Renal cortical epithelial cell (primary cell): ENCODE measurements around the gene TMPRSS6. TPM values are rescaled to one million over a fixed set of nuclear protein-coding genes. Genes with fewer than 3 reads are reported as not detected.
"Not testable (repeated sequence)": the region's sequence is repeated elsewhere in the genome, so short reads cannot be mapped to it uniquely, and the experiment has no call there.

Experiments used
- DNase-seq: peaks from one replicate; pipeline ENCODE4 v3.0.0-alpha.2; 2011; ENCODE audit warnings: low read depth
- total RNA-seq: library from RNA; depleted of rRNA; stranded (reverse); fragments of >200 nt; gene quantifications from 2 replicates; pipeline ENCODE4 v1.2.3, GENCODE V29; 2014

TMPRSS6 gene
- total RNA-seq, 1 donor from 2014 or later = not detected

DNA sequence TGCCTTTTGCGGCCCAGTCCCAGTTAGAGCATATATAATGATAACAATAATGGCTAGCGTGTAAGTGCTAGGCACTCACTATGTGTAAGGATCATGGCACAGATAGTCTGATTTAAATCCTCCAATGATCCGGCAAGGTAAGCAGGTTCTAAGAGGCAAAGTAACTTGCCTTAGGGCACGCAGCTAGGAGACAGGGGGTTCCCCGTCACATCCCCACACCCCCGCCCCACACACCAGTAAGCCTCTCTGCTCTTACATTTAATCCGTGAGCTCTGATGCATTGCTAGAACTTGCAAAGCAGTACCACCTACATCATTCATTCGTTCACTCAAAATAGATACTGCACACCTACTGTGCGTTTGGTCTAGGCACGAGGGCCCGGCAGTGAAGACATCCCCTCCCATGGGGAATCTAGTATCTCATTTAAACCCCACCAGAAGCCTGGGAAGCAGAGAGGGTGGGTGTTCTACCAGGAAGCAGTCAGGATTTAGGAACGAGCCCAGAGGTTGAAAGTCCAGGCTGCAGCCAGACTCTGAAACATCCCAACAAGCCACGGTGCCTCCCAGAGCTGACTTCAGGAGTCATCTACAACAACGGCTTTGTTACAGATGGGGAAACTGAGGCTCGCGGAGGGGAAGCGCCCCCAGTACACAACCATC lies 20.6 kb downstream of the TMPRSS6 start:
- DNase-seq = no peak

DNA sequence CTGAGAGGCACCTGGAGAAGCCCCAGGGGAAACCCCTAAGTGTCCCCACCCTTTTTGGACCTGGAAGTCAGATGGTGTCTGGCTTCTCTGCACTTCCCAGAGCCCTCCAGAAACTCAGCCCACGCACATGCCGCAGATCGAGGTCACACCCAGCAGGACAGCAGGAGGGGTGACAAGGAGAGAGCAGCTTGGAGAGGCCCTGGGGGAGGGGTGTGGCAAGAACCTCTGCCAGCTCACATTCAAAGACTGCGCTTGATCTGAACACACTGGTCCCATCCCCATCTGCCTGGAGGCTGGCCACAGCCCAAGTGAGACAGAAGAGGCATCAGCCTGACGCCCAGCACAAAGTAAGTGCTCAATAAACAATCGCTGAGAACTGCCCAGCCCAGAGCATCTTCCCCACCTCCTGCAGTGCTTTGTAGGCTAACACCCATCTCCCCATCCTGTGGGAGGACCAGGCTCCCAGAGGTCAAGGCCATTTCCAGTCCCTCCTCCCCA lies 21.4 kb downstream of the TMPRSS6 start:
- no peak for DNase-seq

DNA sequence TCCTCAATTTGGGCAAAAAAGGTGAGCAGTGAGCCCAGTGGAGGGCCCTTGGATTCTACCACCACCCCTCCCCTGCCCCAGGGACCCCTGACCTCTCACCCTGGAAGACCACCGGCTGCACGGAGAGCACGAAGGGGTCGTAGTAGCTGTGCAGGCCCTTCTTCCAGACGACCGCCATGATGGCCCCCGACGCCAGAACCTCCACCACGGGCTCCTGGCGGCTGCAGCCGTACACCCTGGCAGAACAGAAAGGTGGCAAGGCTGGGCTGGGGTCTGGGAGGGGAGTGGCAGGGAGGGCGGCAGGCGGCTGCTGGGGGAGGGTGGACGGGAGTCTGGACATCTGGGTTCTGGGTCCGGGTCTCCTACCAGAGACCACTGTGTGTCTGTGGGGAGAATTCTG lies 23.3 kb downstream of the TMPRSS6 start:
- DNase-seq = no peak

DNA sequence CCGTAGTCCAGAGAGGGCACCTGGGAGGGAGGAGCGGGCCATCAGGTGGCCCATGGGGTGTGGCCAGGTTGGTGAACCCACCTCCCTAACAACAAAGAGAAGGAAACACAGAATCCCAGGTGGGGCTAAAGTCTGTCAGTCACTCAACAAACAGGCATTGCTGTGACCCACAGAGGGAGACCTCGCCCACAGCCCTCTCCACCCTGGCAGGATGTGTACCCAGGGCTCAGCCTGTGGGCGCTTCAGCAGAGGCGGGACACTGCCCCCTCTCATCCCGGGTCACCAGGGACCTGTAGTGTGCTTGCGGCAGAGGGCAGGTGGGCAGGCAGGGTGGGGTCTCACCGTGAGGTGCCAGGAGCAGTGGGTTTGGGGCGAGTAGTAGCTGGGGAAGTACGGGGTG lies 25.1 kb downstream of the TMPRSS6 start:
- DNase-seq = no peak

DNA sequence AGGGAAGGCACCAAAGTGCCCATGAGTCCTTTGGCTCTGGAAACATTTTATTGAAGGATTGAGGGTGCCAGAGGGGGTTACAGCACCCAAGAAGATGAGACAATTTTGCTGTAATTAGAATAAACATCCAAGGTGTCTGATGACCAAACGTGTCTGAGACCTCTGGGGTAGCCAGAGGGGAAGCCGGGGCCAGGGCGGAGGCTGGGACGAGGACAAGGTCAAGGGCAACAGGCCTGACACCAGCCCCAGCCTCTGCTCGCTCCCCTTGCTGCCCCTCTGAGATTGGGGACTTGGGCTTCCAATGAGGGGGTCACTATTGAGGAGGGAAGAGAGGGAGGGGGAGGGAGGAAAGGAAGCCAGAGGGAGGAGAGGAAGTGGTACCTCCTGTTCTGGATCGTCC lies 25.6 kb downstream of the TMPRSS6 start:
- no peak for DNase-seq

DNA sequence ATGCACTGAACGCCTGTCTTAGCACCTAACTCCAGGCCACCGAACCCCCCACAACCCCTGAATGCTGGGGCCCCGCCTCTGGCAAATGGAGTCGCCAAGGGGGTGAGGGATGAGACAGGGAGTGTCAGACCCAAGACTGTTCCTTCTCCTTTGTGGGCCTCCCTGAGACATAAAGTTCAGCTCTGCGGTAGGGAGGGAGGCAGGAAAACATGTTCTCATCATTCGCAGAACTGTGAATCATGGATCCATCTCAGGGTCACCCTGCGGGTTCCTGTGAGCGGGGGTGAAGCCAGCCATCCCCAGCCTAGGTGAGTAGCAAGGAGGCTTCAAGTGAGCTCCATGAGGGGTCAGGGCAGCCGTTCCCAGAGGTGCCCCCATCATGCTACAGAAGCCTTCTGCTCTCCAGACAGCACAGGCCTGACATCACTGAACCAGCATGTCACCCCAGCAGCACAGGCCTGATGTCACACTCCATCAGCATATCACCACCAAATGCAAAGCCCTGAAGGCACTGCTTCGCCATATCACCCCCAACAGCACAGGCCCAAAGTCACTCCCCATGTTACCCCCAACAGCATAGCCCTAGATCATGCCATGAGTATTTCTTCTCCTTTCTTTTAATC lies 27.2 kb downstream of the TMPRSS6 start:
- no peak for DNase-seq

DNA sequence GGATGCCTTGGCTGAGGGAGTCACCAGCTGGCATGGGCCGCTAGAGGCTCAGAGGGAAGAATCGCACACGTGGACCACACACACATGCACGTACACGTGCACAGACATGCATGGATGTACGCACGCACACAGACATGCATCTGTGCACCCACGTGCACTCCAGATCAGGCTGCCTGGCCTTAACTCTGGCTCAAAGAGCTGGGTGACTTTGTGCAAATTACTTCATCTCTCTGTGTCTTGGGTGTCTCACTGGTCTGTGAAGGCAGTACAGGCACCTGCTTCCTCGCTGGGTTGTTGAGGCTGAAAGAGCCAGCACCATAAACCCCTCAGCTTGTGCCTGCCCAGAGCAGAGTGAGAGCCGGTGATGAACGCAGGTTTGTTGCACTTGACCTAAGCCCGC lies 28.7 kb downstream of the TMPRSS6 start:
- DNase-seq = no peak

DNA sequence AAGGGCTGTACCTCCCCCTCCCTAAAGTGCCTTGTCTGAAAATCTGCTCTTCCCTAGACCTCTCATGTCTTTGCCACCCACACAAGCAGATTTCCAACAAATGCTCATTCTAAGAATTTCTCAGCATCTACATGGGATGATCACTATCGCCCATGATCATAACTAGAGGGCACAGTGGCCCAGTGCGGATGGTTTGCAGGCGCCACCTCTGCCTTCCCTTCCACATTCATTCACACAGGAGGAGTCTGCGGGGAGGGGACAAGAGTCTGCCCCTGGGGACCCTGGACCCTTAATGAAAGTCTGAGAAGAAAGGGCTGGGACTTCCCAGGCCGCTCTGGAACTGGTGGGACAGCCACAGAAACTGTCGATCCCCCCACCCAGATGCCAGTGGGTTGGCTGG lies 29.1 kb downstream of the TMPRSS6 start:
- no peak for DNase-seq

DNA sequence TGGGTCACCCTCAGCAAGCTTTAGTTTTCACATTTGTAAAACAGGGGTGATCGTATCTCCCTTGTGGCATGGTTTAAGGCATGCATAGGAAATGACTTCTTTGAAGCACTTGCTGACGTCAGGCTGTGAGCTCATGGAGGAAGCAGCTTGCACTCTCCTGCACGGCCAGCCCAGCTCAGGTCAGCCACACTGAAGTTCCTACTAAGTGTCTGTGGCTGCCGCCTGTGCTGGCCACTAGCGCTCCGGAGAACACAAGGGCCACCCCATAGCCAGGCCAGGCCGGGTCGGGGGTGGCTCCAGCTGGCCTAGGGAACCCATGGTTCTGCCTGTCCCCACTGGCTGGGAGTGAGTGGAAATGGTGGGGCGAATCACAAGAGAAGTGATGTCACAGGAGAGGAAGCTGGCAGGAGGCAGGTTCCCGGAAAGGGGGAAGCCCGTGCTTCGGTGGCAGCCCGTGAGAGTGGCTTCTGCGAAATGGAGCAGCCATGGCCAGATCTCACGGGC lies 29.8 kb downstream of the TMPRSS6 start:
- no peak for DNase-seq

DNA sequence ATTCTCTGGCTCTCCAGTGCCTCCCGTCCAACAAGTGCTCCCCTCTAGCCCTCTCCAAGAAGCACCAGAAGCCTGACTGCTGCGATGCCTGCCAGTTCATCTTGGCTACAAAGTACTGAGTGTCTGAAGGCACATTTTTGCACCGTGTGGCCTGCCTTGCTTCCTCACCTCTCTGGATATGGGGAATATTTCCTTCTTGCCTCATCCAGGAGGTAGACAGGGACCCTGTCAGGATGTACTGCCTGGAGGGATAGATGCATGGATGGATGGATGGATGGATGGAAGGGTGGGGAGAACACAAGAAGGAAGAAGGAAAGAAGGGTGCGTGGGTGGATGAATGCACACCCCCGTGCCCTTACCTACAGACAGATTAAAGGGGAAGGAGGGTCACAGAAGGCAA lies 30.4 kb downstream of the TMPRSS6 start:
- DNase-seq = no peak

DNA sequence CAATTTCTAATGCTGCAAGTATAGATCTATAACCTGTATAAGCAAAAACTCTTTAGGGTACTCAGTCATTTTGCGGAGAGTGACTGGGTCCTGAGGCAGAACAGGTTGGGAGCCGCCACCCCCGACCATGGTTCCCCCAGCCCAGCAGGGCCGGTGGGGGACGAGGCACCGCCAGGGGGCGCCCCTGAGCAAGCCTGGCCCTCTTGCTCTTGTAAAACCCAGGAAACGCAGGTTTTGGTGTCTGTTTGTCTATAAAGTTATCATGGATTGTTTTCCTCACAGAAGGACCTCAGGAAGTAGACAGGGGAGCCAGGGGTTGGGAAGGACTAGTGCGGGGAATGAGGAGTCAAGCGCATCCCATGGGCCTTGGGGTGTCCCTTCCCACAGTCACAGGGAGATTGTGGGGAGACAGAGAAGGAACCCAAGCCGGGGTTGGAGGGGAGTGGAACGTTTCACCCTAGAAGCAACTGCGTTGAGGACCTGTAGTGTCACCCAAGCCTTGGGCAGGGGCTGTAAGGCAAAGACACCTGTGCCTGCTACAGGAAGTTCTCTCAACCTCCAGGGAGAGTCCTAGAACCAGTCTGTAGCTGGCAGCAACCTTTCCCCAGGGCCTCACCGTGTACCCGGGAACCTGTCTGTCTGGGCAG lies 31.6 kb downstream of the TMPRSS6 start:
- peak; percentile 26 for DNase-seq

DNA sequence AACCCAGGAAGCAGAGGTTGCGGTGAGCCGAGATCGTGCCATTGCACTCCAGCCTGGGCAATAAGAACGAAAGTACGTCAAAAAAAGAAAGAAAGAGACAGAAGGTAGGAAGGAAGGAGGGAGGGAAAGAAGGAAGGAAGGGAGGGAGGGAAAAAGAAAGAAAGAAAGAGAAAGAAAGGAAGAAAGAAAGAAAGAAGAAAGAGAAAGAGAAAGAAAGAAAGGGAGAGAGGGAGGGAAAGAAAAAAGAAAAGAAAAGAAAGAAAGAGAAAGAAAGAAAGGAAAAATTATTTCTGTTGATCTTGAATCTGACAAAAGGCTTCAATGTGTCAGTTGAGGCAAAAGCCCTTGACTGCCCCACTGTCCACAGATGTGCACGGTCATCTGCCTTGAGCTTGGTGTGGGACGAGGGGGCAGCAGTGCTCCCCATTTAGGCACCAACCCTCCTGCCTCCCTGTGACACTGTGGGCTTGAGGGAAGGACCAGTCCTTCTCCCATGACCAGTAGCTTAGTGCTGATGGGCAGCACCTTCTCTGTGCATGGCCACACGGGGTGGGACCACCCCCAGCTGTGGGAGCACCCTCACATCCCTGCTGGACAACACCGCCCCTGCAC lies 33.6 kb downstream of the TMPRSS6 start:
- no peak for DNase-seq

DNA sequence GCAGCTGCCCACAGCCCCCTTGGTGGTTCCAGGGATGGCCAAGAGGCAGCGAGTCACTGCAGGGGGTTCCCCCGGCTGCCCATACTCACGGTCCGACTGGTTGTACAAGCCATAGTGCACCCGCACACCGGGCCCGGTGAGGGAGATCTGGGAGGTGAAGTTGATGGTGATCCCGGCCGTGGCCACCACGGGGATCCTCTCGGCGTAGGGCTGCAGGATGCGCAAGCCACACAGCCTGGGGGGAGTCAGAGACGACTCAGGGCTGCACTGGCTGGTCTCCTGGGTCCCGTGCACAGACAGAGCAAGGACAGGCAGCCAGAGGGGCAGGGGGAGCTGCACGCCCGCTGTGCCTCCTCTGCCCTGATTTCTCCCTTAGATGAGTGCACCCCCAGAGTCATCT lies 34.5 kb downstream of the TMPRSS6 start:
- no peak for DNase-seq

DNA sequence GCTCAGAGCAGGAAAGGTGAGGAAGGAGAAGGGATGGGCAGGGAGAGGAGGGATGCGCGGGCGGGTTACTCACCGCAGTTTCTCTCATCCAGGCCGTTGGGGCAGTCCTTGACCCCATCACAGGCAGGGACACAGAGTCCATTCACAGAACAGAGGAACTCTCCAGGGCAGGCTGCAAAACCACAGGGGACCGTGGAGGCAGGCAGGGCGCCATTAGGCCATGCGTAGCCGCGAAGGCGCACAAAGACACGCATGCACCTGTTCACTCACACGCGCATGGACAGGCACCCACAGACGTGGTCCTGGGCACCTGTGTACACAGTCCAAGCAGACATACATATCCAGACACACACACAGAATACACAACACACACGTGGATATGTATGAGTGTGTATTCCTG lies 35.0 kb downstream of the TMPRSS6 start:
- DNase-seq = no peak

DNA sequence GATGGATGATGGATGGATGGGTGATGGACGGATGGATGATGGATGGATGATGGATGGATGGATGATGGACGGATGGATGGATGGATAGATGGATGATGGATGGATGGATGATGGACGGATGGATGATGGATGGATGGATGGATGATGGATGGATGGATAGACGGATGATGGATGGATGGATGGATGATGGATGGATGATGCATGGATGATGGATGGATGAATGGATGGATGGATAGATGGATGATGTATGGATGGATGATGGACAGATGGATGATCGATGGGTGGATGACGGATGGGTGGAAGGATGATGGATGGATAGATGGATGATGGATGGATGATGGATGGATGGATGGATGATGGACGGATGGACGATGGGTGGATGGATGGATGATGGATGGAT lies 36.8 kb downstream of the TMPRSS6 start:
- no peak for DNase-seq

DNA sequence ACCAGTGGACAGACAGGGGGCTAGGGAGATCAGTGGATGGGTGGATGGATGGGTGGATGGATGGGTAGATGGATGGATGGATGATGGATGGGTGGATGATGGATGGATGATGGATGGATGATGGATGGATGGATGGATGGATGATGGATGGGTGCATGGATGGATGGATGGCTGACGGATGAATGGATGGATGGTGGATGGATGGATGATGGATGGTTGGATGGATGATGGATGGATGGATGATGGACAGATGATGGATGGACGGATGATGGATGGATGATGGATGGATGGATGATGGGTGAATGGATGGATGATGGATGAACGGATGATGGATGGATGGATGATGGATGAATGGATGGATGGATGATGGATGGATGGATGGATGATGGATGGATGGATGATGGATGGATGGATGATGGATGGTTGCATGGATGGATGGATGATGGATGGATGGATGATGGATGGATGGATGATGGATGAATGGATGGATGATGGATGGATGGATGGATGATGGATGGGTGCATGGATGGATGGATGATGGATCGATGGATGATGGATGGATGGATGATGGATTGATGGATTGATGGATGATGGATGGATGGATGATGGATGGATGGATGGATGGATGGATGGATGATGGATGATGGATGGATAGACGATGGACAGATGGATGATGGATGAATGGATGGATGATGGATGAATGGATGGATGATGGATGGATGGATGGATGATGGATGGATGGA lies 37.5 kb downstream of the TMPRSS6 start:
- not testable (repeated sequence) for DNase-seq

DNA sequence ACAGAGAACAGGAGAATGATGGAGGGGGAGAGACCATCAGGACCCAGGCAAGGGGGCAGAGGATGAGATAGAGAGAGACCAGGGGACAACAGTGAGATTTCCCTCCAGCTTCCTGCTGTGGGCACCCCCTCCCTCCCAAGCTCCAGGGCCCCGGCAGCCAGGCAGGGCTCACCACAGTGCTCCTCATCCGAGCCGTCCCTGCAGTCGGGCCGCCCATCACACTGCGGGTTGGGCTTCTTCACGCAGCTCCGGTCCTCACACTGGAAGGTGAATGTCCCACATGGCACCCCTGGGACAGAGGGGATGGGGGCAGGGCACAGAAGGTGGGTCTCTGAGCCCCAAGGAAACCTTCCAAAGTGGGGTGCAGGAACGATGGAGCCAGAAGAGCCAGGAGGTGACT lies 38.8 kb downstream of the TMPRSS6 start:
- no peak for DNase-seq

DNA sequence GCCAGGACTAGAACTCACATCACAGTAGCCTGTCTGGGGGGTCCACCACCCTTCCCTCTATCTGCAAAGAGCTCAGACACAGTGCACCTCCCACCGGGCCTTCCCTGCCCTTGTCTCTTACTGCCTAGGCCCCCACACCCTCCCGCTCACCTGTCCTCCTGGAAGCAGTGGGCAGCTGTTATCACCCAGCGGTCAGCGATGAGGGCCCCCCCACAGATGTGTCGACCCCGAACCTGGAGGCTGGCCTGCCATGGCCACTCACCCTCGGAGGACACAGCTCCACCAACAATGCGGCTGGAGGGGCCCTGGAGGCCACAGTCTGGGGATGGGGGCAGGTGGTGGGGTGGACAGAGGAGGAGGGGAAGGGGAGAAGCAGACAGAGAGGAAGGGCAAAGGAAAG lies 39.2 kb downstream of the TMPRSS6 start:
- no peak for DNase-seq

DNA sequence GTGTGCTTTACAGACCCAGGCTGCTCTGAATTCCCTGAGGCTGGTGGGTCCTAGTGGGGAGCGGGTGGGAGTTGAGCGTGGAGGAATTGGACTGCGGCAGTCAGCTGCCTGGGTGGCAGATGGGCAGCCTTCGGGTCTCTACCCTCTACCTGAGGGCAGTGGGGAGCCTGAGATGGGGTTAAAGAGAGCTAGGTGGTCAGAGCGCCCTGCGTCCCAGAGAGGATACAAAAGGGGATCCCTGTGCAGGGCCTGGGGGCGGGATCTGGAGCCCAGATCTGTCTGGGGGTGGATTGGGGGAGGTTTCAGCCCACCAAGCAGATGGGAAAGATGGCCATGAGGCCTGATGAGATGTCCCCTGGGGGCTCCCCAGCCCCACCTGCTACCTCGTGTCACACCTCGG lies 39.8 kb downstream of the TMPRSS6 start:
- no peak for DNase-seq

DNA sequence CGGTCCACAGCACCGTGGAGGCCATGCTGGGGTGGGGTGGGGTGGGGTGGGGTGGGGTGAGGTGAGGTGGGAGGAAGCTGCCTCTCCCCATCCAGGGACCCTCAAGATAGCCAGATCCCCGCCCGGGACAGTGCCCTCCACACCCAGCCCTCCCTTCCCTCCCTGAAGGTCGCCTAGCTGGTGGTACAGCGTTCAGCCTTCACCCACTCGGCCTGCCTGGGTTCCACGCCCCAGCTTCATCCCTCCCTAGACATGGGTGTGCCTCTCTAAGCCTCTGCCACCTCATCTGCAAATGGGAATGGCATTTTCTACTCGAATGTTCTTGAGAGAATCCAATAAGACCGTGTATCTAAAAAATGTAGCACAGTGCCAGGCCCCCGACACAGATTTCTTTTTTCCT lies 40.2 kb downstream of the TMPRSS6 start:
- no peak for DNase-seq

DNA sequence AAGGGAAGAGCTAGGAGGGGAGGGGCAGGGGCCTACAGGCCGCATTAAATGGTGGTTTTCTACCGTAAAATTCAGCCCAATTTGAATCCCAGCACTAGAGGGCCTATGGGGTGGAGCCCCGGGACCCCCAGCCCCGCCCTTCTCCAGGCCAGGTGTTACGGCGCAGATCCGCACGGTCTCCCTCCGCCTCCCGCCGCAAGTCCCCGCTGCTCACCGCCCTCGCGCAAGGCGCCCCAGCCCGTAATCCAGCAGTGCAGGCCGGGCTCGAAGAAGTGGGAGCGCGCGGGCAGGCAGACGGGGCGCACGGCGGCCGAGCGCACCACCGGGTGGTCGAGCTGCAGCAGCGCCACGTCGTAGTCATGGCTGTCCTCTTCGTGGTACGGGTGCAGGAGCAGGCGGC lies 40.7 kb downstream of the TMPRSS6 start:
- no peak for DNase-seq

DNA sequence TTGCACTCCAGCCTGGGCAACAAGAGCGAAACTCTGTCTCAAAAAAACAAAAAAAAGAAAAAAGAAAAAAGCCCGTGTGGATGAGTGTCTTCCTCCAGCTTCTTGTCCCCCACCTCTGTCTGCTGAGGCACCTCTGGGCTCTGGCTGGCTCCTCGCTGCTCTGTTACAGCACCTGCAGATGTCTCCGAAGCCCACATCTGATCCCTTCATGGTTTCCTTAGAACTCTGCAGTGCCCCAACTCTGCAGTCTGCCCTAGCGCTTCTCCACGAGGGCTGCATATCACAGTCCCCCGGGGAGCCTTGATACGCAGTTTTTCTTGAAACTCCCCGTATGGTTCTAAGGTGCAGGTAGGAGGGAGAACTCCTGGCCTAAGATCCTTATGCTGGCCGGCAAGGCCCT lies 42.1 kb downstream of the TMPRSS6 start:
- DNase-seq = no peak
